ENCODE results near the gene PRPS1L1. TPM values are rescaled to one million over a fixed set of nuclear protein-coding genes. Genes with fewer than 3 reads are reported as not detected.
A peak's percentile ranks its signal among the peaks of the same experiment; 100 is the strongest.

Gene PRPS1L1
- total and polyA plus RNA-seq, 4 experiments from 2014 or later: not detected

- CTCF ChIA-PET (ENCODE audit: partially characterized antibody): no interaction called here
Observed at GRCh38 chr7:17984288-17984687, 43.4 kb downstream of the PRPS1L1 start.

GRCh38 chr7:17983221-17984062 lies 44.2 kb downstream of the PRPS1L1 start:
- Mint-ChIP-seq H3K4me3 (no peak overlapping the region), H3K36me3 (no peaks in the 10 kb centered on the region), H3K27ac (peak overlapping the region in 1 of 7 donors; percentile 20), H3K9me3 (peaks cover 0 to 2% (median 0%) of the 10 kb centered on the region in 8 donors), H3K4me1 (peaks cover 0 to 1% (median 0%) of the 10 kb centered on the region in 4 donors), H3K27me3 (peaks cover under 1 to 2% of the 10 kb centered on the region in 2 donors)
- no peak for DNase-seq
- Histone ChIP-seq H3K36me3 (ENCODE audit: insufficient read depth, low read length) (no peaks in the 10 kb centered on the region), H3K4me3 (ENCODE audit: low read length in 2 of 2) (no peak overlapping the region), H3K27me3 (ENCODE audit: insufficient read depth, low read length) (no peaks in the 10 kb centered on the region), H3K27ac (ENCODE audit: low read depth, low read length) (no peak overlapping the region), H3K9me3 (ENCODE audit: control insufficient read depth in 1 of 2, low read length in 2 of 2) (no peaks in the 10 kb centered on the region), H3K4me1 (ENCODE audit: insufficient read depth, low read length) (no peaks in the 10 kb centered on the region)
- CTCF ChIA-PET (ENCODE audit: partially characterized antibody): no interaction called here
- POLR2A ChIA-PET (ENCODE audit: partially characterized antibody): no interaction called here
- intact Hi-C loops (cut with micrococcal nuclease): no loop called here

More at GRCh38 chr7:17984288-17984687, 43.4 kb downstream of the PRPS1L1 start:
- Histone ChIP-seq H3K9me3 (ENCODE audit: control insufficient read depth in 1 of 2, low read length in 2 of 2) (no peaks in the 10 kb centered on the region), H3K27me3 (ENCODE audit: insufficient read depth, low read length) (no peaks in the 10 kb centered on the region), H3K36me3 (ENCODE audit: insufficient read depth, low read length) (no peaks in the 10 kb centered on the region), H3K4me1 (ENCODE audit: insufficient read depth, low read length) (no peaks in the 10 kb centered on the region), H3K27ac (ENCODE audit: low read depth, low read length) (no peak overlapping the region), H3K4me3 (ENCODE audit: low read length in 2 of 2) (no peak overlapping the region)
- no peak for DNase-seq
- H3K27me3 Mint-ChIP-seq: peaks cover 1 to 6% of the 10 kb centered on the region in 2 donors
- peaks cover 0 to 1% (median 0%) of the 10 kb centered on the region in 4 donors for H3K4me1 Mint-ChIP-seq
- H3K4me3 Mint-ChIP-seq: no peak overlapping the region
- POLR2A ChIA-PET (ENCODE audit: partially characterized antibody): no interaction called here
- H3K27ac Mint-ChIP-seq: no peak overlapping the region
- no peaks in the 10 kb centered on the region for H3K36me3 Mint-ChIP-seq
- intact Hi-C loops (cut with micrococcal nuclease): no loop called here
- peaks cover 0 to 2% (median 0%) of the 10 kb centered on the region in 8 donors for H3K9me3 Mint-ChIP-seq

GRCh38 chr7:17976952-17977351 lies 50.7 kb downstream of the PRPS1L1 start:
- H3K4me3 ChIP-seq (ENCODE audit: low read length in 2 of 2): no peak overlapping the region
- no peaks in the 10 kb centered on the region for H3K27me3 ChIP-seq (ENCODE audit: insufficient read depth, low read length)
- Mint-ChIP-seq H3K9me3 (no peaks in the 10 kb centered on the region), H3K36me3 (no peaks in the 10 kb centered on the region), H3K27ac (no peak overlapping the region), H3K27me3 (peaks cover 3 to 5% of the 10 kb centered on the region in 2 donors), H3K4me1 (no peaks in the 10 kb centered on the region), H3K4me3 (no peak overlapping the region)
- intact Hi-C loops (cut with micrococcal nuclease): no loop called here
- no peak overlapping the region for H3K27ac ChIP-seq (ENCODE audit: low read depth, low read length)
- H3K36me3 ChIP-seq (ENCODE audit: insufficient read depth, low read length): no peaks in the 10 kb centered on the region
- ChIA-PET POLR2A (ENCODE audit: partially characterized antibody) (no interaction called here), CTCF (ENCODE audit: partially characterized antibody) (no interaction called here)
- no peak for DNase-seq
- no peaks in the 10 kb centered on the region for H3K9me3 ChIP-seq (ENCODE audit: control insufficient read depth in 1 of 2, low read length in 2 of 2)
- H3K4me1 ChIP-seq (ENCODE audit: insufficient read depth, low read length): no peaks in the 10 kb centered on the region

Other genes starting within 250 kb of the PRPS1L1 start
- 10 to 100 TPM; 34.6 to 36.0 TPM for gene SNX13, start 87.4 kb downstream of the PRPS1L1 start, total RNA-seq
- gene SNX13, start 87.4 kb downstream of the PRPS1L1 start, polyA plus RNA-seq: 10 to 100 TPM; 10.1 to 13.8 TPM